GM18909 (cell line): Measurements from ENCODE around the gene OR9K2.
"Not testable (repeated sequence)": the region's sequence is repeated elsewhere in the genome, so short reads cannot be mapped to it uniquely, and the experiment has no call there.

Source experiments
- ATAC-seq: cut with Tn5 transposase; IDR thresholded peaks from one replicate; pipeline ENCODE4 v1.9.1; 2021; ENCODE audit warnings: mild to moderate bottlenecking; ENCODE audit not compliant: unreplicated experiment, poor library complexity

Gene OR9K2

GRCh38 chr12:55126106-55126505, at the start of gene OR9K2:
OR9K2 (plus strand) TSS chr12:55126406; CDS start chr12:55129835, 3,429 bp downstream.
- no peak for ATAC-seq

GRCh38 chr12:55092579-55092978, 33.6 kb upstream of the OR9K2 start:
- ATAC-seq: no peak

GRCh38 chr12:55112378-55112875, 13.8 kb upstream of the OR9K2 start:
- ATAC-seq: no peak

GRCh38 chr12:55116152-55116551, 10.1 kb upstream of the OR9K2 start:
- no peak for ATAC-seq

GRCh38 chr12:55132816-55133215, 6.6 kb downstream of the OR9K2 start:
- ATAC-seq: no peak

GRCh38 chr12:55142669-55143565, 16.7 kb downstream of the OR9K2 start:
- ATAC-seq: no peak

- no peak for ATAC-seq
These were observed 17.3 kb downstream of the OR9K2 start for GRCh38 chr12:55143566-55143870.

- ATAC-seq: not testable (repeated sequence)
These were observed 40.9 kb downstream of the OR9K2 start for GRCh38 chr12:55167010-55167640.

GRCh38 chr12:55171445-55171844, 45.2 kb downstream of the OR9K2 start:
- no peak for ATAC-seq

GRCh38 chr12:55171846-55172245, 45.6 kb downstream of the OR9K2 start:
- ATAC-seq: not testable (repeated sequence)

- no peak for ATAC-seq
These were observed 46.5 kb downstream of the OR9K2 start for GRCh38 chr12:55172686-55173085.

GRCh38 chr12:55173456-55173855, 47.2 kb downstream of the OR9K2 start:
- ATAC-seq: no peak
